Measurements from ENCODE around the gene EIF4EBP2. TPM values are rescaled to one million over a fixed set of nuclear protein-coding genes. Genes with fewer than 3 reads are reported as not detected.
A peak's percentile ranks its signal among the peaks of the same experiment; 100 is the strongest.

Gene EIF4EBP2
- polyA plus RNA-seq, 1 of the 3 experiments (the other 2 are of a cell fraction), result 9.9 TPM

DNA sequence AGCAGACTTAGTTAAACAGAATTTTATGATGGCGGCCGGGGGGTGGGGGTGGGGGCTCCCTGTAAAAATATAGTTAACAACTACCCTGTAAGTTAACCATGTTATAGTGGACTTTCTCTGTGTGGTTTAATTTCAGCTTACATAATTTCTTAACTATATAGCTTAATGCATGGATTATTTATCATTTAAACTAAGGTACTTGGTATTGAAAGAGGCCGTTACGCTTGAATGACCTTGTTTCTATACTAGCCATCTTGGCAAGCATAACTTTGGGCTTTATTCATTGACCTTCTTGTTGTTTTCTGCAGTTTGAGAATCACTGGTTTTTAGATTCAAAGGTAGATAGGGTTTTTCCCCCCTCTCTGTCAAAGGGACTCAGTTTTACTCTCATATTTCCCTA, 8.4 kb downstream of the EIF4EBP2 start (continued):
- TF ChIP-seq RXRA (IDR thresholded peaks at IDR 0.05; ENCODE audit: borderline replicate concordance, low read depth), result no peak
- no peak for TF ChIP-seq SIN3A (IDR thresholded peaks at IDR 0.05; ENCODE audit: borderline replicate concordance, low read depth, low read length)
- TF ChIP-seq MEF2A (IDR thresholded peaks at IDR 0.05; ENCODE audit: borderline replicate concordance, low read depth), result no peak

GRCh38 chr10:70417568-70417967, 13.6 kb downstream of the EIF4EBP2 start:
- no peak for DNase-seq
- TF ChIP-seq TAF1 (IDR thresholded peaks at IDR 0.05; ENCODE audit: borderline replicate concordance, low read depth, low read length), result no peak
- TF ChIP-seq CTCF (IDR thresholded peaks at IDR 0.05), result no peak
- no peak for TF ChIP-seq RXRA (IDR thresholded peaks at IDR 0.05; ENCODE audit: borderline replicate concordance, low read depth)
- TF ChIP-seq EZH2phosphoT487 (IDR thresholded peaks at IDR 0.05; ENCODE audit: borderline replicate concordance, low read depth), result no peak
- TF ChIP-seq, protein P1, sequence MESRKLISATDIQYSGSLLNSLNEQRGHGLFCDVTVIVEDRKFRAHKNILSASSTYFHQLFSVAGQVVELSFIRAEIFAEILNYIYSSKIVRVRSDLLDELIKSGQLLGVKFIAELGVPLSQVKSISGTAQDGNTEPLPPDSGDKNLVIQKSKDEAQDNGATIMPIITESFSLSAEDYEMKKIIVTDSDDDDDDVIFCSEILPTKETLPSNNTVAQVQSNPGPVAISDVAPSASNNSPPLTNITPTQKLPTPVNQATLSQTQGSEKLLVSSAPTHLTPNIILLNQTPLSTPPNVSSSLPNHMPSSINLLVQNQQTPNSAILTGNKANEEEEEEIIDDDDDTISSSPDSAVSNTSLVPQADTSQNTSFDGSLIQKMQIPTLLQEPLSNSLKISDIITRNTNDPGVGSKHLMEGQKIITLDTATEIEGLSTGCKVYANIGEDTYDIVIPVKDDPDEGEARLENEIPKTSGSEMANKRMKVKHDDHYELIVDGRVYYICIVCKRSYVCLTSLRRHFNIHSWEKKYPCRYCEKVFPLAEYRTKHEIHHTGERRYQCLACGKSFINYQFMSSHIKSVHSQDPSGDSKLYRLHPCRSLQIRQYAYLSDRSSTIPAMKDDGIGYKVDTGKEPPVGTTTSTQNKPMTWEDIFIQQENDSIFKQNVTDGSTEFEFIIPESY (IDR thresholded peaks at IDR 0.05; ENCODE audit: borderline replicate concordance, low read depth), result no peak
- no peak for TF ChIP-seq NFIC (IDR thresholded peaks at IDR 0.05; ENCODE audit: borderline replicate concordance)
- TF ChIP-seq FOXM1 (IDR thresholded peaks at IDR 0.05; ENCODE audit: low read depth), result no peak
- TF ChIP-seq PBX3 (IDR thresholded peaks at IDR 0.05), result no peak
- TF ChIP-seq FOSL2 (IDR thresholded peaks at IDR 0.05; ENCODE audit: borderline replicate concordance, low read depth), result no peak
- no peaks in the 10 kb centered on the region for H3K9me3 ChIP-seq
- H3F3A ChIP-seq (replicated peaks; ENCODE audit: insufficient read depth), result no peaks in the 10 kb centered on the region
- ChIA-PET POLR2A (no interaction called here), CTCF (interaction anchor here (0.8 to 1.4 kb wide), 2 partner anchors 13 to 44 kb away, joined by 3 to 6 read pairs; partner anchors contain the start of gene EIF4EBP2)
- no peak overlapping the region for H3K4me3 ChIP-seq (ENCODE audit: low read depth in 2 of 2, low read length in 1 of 2)
- WGBS (ENCODE audit: low lambda C conversion rate), result 97% methylated on average over 1 of the region's 1 CpG
- no peaks in the 10 kb centered on the region for H3K4me1 ChIP-seq (ENCODE audit: control insufficient read depth in 1 of 2, insufficient read depth in 2 of 2, low read depth in 1 of 2, low read length in 1 of 2)
- H2AFZ ChIP-seq (ENCODE audit: low read depth), result no peak overlapping the region
- H3K4me2 ChIP-seq, result 0 out of 2 replicates have a peak overlapping the region, but pooled peaks have one; percentile 27
- H3K27me3 ChIP-seq (ENCODE audit: insufficient read depth), result no peaks in the 10 kb centered on the region
- H3K9ac ChIP-seq, result no peak overlapping the region
- peaks cover 64% of the 10 kb centered on the region for H3K79me2 ChIP-seq (ENCODE audit: insufficient read depth)
- H4K20me1 ChIP-seq (ENCODE audit: insufficient read depth), result peaks cover 63% of the 10 kb centered on the region
- H3K36me3 ChIP-seq (replicated peaks in 1 of 2; ENCODE audit: control insufficient read depth in 1 of 2, insufficient read depth in 2 of 2, low read length in 1 of 2), result peaks cover 30 to 32% of the 10 kb centered on the region in 2 experiments
- H3K9me2 ChIP-seq, result no peaks in the 10 kb centered on the region
- H3K27ac ChIP-seq (ENCODE audit: low read depth in 2 of 2, low read length in 1 of 2), result peak overlapping the region in 1 of 2 experiments; percentile 18; a peak in 2 of 4 replicates
